Esophagus muscularis mucosa (tissue), 4 donors: ENCODE measurements around the gene PRKAR1B.

Experiments
- CTCF ChIP-seq, 3 experiments: fragments of 200-600 bp in 2 of 3; fragments of 450-650 bp in 1 of 3; sonication (generic) in 2 of 3; IDR thresholded peaks; one replicate each; pipeline ENCODE4 v1.5.1; 2017 to 2019; ENCODE audit warnings: antibody characterized with exemption in 3 of 3, mild to moderate bottlenecking in 2 of 3, moderate library complexity in 1 of 3
- EP300 ChIP-seq: sonication (generic); formaldehyde crosslinking; IDR thresholded peaks from one replicate; pipeline ENCODE4 v1.6.1; 2017; ENCODE audit warnings: antibody characterized with exemption
- POLR2A ChIP-seq: fragments of 450-650 bp; IDR thresholded peaks from one replicate; pipeline ENCODE4 v1.6.1; 2017; ENCODE audit warnings: antibody characterized with exemption, moderate library complexity, mild to moderate bottlenecking, low read depth
- POLR2AphosphoS5 ChIP-seq, 2 donors: sonication (generic); formaldehyde crosslinking; IDR thresholded peaks; one replicate each; pipeline ENCODE4 v1.6.1; 2017; ENCODE audit warnings: antibody characterized with exemption in 2 of 2

GRCh38 chr7:659996-660395 is 67.1 kb downstream of the PRKAR1B start:
- no peak for TF ChIP-seq CTCF (IDR thresholded peaks at IDR 0.05)
- no peak for TF ChIP-seq POLR2A
- no peak for TF ChIP-seq POLR2AphosphoS5 (IDR thresholded peaks at IDR 0.05)
- TF ChIP-seq EP300 = no peak
